GM12874 (cell line): ENCODE results near the gene PDSS2.

Source experiments
- CTCF ChIP-seq: IDR thresholded peaks from 2 replicates; pipeline ENCODE4 v1.5.1; 2011; ENCODE audit warnings: low read depth, mild to moderate bottlenecking, control low read depth, low read length, moderate library complexity; ENCODE audit not compliant: insufficient read depth

PDSS2 gene

GRCh38 chr6:107488174-107488874 lies 29.0 kb upstream of the PDSS2 start:
- TF ChIP-seq CTCF, result no peak

GRCh38 chr6:107485157-107485556 lies 25.8 kb upstream of the PDSS2 start:
- no peak for TF ChIP-seq CTCF

- TF ChIP-seq CTCF, result no peak
Measured at GRCh38 chr6:107479089-107479690, 19.8 kb upstream of the PDSS2 start.

DNA sequence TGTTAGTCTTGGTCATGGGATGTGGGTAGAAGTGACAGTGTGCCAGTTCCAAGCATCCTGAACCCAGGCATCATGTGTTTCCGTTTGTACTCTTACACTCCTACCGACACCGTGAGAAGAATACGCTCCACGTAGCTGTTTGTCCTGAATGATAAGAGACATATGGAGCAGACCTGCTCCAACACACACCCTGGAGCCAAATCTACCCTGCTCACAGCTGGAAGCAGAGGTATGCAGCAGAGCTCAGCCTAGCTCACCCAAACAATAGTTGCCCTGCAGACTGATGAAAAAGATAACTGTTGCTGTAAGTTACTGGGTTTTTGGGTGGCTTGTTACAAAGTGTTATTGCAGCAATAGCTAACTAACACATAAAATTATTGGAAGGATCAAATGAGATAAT lies 14.3 kb upstream of the PDSS2 start:
- no peak for TF ChIP-seq CTCF

DNA sequence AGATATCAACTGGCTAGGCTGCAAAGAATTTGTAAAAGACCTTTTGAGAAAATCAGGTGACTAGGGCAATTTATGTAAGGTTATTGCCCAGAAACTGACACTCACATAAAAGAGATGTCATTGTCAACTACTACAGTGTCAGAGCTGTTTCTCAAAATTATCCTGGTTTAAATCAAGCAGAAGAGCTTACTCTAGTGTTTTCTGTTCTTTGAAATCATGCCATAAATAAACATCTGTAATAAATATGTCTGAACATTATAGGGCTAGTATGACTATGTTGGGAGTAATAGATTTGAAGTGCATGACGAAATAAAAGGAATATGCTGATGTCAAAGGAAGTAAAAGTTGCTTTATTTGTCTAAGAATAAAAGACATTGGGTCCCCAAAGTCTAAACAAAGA lies 11.0 kb upstream of the PDSS2 start:
- TF ChIP-seq CTCF, result no peak

DNA sequence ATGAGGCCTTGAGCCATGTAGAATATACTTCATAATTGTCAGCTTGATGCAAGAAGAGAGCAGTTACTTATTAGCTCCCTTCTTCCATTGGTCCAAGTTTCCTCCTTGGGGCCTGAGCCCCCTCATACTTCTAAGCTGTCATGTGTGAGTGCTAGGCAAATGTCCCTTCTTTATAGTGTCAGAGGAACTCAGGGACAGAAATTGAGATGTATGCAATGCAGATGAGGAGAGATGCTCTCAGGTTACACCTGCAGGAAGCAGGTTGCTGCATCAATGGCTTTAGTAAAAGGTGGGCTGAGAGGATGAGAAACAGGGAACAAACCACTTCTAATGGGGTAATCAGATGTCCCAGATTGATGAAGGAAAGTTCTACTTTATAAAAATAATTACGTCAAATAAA lies 6.7 kb upstream of the PDSS2 start:
- no peak for TF ChIP-seq CTCF

- no peak for TF ChIP-seq CTCF
Measured at GRCh38 chr6:107460083-107460631, 793 bp upstream of the PDSS2 start.
